IPS-NIHi7 (cell line): ENCODE data around the gene PRODH.
"Not testable (repeated sequence)": the region's sequence is repeated elsewhere in the genome, so short reads cannot be mapped to it uniquely, and the experiment has no call there.

Experiments
- DNase-seq: peaks from one replicate; pipeline ENCODE4 v3.0.0; 2012; ENCODE audit warnings: mixed read lengths; ENCODE audit errors: extremely low spot score

Gene PRODH

GRCh38 chr22:18935889-18936529 is at the start of gene PRODH:
PRODH (minus strand) TSS chr22:18936293; CDS start chr22:18936287, 6 bp downstream.
- DNase-seq = no peak

GRCh38 chr22:18985780-18986179 is 49.7 kb upstream of the PRODH start:
- no peak for DNase-seq

DNA sequence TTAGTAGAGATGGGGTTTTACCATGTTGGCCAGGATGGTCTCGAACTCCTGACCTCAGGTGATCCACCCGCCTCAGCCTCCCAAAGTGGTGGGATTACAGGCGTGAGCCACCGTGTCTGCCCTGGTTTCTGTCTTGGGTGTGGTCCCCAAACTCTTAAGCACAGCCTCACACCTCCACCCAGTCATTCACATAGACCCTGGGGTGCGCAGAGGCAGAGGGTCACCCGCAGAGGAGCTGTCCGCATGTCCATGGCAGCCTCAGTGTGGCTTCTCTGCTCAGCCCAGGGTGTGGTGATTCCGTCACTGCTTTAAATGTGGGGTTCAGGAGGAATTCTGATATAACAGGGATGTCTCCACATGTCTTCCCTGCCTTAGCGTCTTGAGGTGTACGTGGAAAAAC is 48.5 kb upstream of the PRODH start:
- no peak for DNase-seq

DNA sequence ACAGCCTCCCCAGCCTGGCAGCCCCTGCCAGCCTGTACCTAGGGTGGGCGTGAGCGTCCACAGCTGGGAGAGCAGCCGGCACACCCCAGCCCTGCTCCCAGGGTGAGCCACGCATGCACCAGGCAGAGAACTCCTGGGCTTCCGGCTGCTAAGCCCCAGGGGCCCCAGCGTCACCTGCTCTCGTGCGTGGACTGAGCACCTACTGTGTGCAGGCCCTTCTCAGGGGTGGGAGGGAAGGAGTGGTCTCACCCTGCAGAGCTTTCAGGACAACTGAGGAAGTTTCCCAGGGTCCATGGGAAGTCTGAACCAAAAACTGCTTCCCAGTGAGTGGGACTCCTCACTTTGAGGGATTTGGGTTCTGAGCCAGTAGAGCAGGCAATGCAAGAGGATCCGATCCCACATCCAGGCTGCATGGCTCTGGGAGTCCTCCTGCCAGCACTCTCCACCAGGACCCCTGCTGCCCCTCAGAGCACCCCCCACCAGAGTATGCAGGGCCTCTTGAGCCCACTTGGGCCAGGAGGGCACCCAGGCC is 47.1 kb upstream of the PRODH start:
- DNase-seq = no peak

DNA sequence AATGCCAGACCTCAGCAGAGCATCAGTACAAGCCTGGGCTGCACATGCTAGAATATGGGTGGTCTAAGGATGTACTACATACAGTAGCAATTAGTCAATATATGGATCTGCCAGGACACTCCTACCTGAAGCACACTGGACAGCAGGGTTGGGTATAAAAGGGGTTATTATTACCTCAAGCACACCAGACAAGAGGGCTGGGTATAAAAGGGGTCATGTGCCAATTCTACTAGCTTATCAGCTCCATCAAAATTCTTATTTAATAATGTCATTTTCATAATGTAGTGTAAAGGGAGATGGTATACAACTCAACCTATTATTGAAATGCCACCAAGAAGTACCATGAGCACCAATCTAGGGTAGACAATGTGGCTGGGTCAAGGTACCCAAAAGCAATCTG is 44.7 kb upstream of the PRODH start:
- DNase-seq = no peak

DNA sequence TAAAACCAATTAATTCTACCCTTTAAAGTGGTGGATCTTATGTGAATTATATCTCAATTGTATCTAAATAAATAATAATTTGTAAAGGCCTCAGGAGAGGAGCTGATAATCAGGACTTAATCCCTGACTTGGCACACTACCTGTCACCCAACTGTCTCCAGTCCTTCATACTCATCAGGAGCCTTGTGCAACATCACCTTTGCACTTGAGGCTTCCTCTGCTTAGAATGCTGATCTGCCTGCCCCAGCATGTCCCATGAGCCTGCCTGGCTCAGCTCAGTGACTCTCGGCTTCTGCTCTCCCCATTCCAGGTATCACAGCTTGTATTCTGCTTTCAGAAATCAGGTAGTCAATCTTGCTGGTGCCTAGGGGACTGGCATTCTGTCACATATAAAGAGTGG is 43.9 kb upstream of the PRODH start:
- no peak for DNase-seq

GRCh38 chr22:18978506-18978905 is 42.4 kb upstream of the PRODH start:
- no peak for DNase-seq

DNA sequence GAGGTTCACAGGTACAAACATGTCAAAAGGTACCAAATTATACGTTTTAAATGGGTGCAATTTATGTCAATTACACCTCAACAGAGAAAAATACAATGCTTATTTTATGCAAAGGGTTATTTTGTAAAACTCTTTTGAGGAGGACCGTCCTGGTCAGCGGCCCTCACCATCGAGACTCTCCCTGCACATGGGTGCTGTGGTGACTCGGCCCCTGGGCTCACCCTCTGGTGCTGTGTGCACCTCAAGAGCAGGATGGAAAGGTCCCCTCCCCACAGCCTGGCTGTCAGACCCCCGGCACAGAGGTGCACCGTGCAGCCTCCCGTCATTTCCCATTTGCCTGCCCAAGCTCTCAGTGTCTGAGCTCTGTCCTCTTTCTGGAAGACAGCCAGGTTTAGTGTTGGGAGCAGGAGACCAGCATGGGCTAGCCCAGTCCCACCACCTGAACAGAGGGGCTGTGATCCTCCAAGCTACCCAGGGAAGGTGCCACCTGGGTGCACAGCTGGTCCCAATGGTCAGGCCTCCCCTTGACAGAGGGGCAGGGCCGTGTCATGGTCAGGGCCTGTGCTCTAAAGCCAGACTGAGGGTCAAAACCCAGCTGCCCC is 41.8 kb upstream of the PRODH start:
- no peak for DNase-seq

- no peak for DNase-seq
Observed at GRCh38 chr22:18976197-18976751, 40.2 kb upstream of the PRODH start.

DNA sequence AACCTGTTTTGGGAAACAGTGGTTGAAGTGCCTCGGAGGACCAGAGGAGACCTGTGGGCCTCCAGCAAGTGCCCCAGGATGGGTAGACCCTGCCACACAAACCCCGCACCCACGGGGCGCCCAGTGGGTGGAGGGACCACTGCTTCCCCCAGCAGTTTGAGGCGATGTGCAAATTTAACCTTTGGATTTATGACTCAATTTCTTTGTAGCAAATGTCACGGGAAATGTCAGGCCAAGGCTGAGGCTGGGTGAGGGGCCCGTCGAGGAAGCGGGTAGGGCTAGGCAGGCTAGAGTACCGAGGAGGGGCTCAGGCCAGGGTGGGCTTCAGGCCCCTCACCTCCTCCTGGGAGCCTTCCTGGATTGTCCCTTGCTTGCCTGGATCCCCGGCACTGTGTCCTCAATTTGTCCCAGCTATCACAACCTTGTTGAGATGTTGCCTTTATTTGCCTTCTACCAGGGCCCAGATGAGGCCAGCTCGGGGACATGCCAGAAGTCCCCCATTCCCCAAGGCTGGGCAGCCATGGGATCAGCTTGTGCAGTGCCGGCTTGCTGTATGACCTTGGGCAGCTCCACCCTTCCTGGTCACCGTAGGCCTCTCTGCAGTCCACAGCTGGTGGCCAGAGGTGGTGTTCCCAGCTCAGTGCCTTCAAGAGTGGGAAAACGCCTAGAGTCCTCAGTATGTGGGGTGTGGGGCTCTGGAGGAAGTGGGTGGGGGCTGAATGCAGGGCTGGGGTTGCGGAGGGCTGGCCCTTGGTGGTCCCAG is 39.5 kb upstream of the PRODH start:
- DNase-seq = no peak

- no peak for DNase-seq
Observed at GRCh38 chr22:18974477-18975180, 38.5 kb upstream of the PRODH start.

GRCh38 chr22:18973264-18974031 is 37.4 kb upstream of the PRODH start:
- no peak for DNase-seq

GRCh38 chr22:18972591-18972990 is 36.5 kb upstream of the PRODH start:
- DNase-seq = not testable (repeated sequence)

GRCh38 chr22:18972029-18972428 is 35.9 kb upstream of the PRODH start:
- not testable (repeated sequence) for DNase-seq

DNA sequence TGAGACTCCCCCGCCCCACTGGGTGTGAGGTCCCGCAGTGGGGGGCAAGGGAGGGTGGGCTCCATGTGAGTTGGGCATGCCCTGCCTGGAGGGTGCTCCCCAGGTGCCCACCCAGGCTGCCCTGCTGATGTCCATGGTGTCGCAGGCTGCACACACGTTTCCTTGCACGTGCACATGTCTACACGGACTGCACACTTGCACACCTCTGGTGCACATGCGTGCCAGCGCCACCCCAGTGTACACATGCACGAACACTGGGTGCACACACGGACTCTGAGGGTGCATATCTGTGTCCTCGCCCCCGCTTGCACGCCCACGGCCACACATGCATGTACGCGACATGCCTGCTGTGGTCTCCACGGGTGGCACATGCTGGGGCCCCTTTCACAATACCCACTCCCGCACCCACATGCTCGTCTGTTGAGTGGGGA is 35.2 kb upstream of the PRODH start:
- no peak for DNase-seq

DNA sequence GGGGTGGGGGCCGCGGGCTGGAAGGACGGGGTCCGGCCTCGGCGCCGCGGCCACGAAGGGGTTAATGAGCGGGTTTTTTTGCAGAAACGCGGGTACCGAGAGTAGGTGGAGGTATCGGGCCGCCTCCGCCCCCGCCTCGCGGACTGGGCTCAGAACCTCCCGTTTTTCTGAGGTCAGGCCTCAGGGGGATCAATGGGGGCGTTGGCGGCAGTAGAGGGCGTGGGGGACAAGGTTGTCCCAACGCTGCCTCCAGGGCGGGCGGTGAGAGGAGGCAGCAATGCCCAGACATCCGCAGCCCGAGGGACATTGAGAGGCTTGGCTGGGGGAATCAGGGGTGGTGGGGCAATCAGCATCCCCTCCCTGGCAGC is 34.8 kb upstream of the PRODH start:
- DNase-seq = peak; percentile 21

DNA sequence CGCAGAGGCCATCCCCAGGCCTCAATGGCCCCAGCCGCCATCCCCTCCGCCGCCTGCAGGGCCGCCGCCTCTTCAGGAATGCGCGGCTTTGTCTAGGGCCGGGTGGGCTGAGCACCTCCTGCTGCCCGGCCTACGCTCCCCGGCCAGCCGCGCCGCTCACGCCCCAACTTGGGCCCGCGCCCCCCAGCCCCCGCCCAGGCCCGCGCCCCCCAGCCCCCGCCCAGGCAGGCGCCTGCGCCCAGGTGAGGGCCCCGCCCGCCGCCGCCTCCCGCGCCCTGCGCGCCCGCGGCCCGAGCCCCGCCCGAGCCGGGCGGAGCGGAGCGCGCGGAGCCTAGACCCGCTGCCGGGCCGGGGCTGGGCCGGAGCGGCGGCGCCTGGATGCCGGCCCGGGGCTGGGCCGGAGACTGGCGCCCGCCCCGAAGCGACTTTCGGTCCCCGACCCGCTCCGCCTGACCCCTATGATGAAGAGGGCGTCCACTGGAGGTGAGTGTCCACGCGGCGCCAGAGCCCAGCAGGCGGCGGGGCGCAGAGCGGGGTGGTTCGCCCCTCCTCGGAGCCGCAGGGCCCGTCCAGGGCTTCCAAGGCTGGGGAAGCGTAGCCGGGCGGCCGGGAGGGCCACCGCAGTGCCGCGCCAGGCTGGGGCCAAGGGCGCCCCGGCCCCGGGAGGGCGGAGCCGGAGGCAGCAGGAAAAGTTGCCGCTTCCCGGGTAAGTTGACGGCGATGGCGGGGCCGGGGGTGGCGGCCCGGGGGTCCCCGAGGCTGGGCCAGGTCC is 34.3 kb upstream of the PRODH start:
- peak; percentile 78 for DNase-seq

DNA sequence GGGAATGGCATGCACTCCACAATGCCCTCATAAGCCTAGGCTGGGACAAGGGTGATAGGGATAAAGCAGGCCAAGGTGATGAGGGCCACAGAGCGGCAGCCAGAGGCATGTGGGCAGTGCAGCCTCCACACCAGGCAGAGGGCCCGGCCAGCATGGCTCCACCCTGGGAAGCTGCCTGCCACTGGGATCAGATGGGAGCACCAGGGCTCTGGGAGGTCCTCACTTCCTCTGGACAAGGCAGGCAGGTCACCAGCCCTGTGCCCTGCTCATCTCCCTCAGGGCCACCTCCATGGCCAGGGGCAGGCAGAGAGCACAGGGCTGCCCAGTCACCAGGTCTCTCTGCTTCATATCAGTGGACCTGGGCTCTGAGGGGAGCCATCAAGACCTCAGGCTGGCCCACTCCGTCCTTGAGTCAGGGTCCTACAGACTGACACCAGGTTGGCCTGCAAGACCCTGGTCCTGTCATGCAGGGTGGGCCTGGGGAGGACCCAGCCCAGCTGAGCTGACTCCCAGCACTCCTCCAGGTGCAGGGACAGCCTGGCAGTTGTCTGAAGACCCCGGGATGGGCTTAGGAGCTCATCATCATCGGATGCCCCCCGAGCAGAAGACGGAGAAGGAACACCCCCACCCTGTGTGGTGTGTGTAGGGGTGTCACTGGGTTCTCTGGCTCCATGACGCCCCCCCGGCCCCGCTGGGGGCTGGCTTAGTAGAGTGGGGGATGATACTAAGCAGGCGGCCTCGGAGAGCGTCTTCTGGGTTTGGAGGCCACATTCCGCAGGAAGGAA is 33.3 kb upstream of the PRODH start:
- not testable (repeated sequence) for DNase-seq

DNA sequence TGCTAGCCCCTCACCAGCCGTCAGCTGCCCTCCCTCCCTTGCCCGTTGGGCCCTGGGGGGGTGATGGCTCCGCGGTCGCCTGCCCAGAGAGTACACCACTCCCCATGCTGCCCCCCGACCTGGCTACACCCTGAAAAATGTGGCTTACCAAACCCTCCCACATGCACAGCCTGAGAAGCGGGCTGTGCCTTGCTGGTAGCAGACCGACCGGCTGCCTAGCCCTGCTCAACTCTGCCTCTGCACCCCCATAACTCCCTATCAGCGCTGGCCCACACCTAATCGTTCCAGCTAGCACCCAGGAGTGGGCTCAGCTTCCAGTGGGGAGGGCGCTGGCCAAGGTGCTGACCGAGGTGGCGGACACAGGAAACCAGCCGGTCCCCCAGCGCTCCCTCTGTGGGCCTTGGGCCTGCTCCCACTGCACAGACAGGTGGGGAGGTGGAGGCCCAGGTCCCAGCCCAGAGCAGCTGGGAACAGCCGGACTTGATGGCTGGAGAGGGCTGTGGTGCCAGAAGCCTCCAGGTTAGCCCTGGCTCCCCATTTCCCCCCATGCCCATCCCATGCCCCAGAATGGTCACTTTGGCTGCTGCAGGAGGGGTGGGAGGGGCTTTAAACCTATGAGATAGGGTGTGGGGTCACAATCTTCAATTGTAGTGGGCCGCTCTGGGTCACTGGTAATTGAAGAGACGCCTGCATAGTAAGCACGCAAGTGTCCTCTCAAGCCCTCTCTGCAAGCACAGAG is 32.1 kb upstream of the PRODH start:
- DNase-seq = peak; percentile 41
